GM19395 (cell line): ENCODE results near the gene FAM20C.
"Not testable (repeated sequence)": the region's sequence is repeated elsewhere in the genome, so short reads cannot be mapped to it uniquely, and the experiment has no call there.

ENCODE experiments used
- ATAC-seq: cut with Tn5 transposase; IDR thresholded peaks from one replicate; pipeline ENCODE4 v1.9.1; 2021; ENCODE audit warnings: mild to moderate bottlenecking, moderate library complexity; ENCODE audit not compliant: unreplicated experiment

The FAM20C gene

DNA sequence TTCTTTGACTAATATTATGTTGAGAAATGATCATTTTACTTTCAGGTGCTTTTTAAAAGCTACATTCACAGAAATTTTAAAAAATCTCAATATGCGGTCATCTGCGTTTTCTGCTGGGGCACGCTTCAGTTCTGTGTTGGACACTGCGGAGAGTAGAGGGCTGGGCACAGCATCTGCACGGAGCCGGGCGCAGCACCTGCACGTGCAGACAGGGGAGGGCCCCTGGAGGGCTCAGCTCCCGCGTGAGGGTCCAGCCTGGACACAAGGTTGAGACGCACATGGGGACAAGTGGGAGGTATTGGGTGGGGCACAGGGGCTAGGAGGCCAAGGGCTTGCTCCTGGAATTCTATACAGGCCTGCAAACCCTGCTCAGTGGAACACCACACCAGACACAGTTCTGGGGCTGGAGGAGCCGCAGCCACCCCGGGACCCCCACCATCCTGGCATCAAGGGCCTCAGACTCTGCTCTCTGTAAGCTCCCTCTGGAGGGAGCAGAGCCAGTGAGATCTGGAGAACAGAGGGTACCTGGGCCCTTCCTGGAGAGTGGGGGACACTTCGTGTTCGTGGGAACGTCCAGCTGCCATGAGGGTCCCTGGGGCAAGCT, 20.4 kb upstream of the FAM20C start:
- ATAC-seq = no peak

DNA sequence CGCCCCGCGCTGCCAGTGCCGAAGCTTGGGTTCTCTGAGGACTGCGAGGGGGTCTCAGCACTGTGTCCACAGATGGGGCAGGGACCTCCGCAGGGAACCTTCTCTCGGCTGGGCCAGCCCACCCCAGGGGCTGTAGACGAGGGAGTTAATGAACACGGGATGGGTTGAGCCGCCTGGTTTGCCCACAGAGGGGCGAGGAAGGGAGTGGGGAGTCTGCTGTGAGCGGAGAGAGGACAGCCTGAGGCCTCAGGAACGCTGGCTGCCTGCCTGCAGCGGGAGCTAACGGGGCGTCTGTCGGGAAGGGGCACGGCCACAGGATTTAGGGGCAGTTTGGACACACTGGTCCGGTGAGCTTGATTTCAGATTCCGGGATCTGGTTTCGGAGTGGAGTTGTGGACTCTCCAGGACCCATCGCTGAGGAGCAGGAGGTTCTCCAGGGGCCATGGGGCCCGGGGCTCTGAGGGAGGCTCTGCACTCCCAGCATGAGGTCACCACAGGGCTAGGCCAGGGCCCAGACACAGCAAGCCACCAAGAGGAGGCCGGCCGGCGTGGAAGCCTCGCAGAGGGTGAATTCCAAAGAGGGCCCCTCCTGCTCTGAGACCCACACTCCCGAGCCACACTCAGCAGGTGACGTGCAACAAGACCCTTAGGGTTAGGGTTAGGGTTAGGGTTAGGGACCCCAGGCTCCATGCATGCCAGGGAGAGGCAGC, 19.0 kb upstream of the FAM20C start:
- ATAC-seq = no peak

DNA sequence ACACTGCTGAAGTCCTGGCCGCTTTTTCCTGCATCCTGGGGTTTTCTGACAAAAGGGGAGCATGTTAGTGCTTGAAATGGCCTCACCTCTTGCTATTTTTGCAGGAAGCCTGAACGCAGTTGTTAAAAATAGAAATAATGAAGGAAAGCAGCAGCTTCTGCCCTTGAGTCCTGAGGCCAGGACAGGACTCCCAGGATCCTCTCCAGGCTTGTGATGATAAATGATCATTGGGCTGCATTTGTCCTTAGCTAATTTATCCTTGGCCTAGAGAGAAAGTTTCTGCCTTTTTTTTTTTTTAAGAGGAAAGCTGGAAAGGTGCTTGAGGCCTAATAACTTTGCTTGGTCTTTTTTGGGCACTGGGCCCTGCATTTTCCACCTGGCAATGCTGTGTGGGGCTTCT, 17.7 kb upstream of the FAM20C start:
- ATAC-seq = no peak

DNA sequence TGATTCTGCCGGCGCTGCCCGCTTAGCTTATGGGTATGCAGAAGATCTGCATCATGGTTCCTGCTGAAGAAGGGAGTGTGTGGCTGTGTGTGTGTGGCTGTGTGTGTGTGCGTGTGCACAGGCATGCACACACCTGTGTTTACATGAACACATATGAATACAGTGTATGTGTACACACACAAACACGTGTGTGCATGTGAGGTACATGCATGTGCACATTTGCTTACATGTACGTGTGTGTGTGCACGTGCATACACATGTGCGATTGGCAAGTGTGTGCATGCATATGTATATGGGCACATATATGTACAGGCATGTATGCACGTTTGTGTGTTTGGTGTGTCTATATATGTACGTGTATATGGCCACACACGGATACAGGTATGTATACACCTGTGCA, 16.4 kb upstream of the FAM20C start:
- no peak for ATAC-seq

DNA sequence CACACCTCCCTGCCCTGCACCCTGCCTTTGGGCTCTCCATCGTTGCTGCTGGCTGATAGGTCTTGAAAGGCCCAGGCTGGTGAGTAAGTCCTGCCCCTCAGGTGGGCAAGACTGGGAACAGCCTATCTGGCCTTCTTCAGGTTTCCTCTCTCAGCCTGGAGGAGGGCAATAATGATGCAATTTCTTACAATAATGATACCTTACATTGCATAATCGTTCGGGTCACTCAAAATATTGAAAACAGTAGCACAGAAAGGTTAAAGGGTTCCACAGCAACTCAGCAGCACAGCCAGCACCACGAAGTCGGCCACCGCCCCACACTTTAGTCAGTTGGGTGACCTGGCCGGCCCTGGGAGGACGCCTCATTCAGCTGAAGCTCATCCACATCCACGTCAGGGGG, 16.0 kb upstream of the FAM20C start:
- no peak for ATAC-seq

DNA sequence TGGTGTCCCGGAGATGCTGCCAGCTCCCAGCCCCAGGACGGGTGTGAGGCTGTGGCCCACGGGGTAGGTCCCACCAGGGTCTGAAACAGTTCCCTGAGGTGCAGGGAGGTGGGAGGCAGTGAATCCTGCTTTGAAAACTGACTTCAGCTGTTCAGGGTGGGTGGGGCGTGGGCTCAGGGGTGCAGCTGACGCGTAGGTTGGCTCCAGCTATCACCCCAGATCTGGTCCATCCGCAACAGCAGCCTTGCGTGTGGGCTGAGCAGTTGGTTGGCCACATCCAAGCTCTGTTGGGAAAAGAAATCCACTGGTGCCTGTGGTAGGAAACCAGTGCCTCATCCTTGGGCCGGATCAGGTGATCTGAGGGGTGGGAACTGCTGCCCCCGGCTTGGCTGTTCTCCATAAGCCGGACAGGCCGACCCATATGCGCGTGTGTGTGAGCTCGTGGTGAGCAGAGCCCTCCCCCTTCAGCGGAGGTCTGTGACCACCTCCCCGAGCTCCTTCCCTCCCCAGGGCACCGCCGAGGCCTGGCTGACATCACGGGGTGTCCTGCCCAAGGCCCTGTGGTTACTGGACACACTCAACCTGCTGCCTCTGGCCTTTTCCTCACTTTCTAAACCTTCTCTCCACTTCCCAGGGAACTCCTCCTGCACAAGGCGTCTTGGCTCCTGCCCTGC, 15.4 kb upstream of the FAM20C start:
- no peak for ATAC-seq

DNA sequence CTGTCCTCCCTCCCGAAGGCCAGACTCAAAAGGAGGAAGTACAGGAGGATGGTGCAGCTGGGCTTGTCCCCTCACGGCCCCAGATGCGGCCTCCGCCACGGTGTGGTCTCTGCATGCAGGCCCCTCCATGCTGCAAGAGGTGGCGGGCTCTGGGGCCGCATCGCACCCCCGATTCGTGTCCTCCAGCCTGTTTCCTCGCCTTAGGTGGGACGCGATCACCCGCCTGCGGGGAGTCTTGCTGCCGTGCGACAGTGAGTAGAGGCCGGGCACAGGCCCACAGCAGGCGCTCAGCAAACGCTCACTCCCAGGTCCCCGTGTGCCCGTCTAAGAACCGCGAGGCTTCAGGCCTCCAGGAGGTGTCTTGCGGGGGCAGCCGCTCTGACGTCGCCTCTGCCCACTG, 13.9 kb upstream of the FAM20C start:
- ATAC-seq = no peak

DNA sequence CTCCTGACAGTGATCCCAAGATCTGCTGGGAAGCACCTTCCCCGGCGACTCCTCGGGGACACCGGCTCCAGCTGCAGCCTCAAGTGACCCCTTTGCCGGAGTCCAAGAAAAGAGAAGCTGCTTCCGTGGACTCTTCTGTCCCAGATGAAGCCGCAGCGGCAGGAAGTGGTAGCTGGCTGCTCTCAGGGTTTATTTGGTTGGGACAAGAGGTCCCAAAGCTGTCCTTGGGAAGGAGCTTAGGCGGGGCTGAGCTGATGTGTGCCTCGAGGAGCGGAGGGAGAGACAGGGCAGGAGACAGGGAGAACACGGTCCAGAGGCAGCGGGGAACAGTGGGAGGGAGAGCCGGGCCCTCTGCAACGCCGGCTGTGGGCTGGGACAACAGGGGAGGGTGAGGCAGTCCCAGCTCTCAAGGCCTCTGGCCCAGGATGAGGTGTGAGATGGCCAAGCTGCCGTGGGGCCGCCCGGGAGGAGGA, 13.1 kb upstream of the FAM20C start:
- ATAC-seq = no peak

DNA sequence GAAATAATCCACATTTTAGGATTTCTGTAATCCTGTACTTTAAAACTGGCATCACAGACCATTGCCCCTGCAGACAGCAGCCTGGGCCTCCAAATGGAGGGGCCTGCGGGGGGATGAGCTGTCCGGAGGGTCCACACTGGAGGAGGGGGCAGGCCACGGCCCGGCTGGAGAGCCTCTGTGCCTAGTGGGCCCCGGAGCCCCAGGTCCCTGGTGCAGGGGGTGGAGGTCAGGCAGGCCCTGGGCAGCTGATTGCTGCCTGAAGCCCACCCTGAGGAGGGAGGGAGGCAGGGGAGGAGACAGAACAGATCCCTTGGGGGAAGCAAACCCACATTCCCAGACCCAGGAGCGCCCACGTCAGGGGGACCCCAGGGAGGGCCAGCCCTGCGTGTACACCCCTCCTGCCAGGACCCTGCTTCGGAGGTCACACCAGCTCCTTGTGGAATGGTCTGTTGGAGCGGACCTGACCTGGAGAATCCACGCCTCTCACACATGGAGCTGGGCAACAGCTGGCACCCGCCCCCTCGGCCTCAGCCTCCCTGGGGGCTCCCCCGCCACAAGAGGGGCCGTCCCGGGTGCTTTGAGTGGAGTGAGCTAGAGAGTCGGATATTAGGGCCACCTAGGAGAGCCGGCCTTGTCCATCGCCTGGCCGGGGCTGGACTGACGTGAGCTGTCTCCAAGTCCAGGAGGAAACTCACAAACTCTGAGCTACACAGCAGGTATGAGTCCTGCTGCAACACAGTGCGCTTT, 12.2 kb upstream of the FAM20C start:
- no peak for ATAC-seq

DNA sequence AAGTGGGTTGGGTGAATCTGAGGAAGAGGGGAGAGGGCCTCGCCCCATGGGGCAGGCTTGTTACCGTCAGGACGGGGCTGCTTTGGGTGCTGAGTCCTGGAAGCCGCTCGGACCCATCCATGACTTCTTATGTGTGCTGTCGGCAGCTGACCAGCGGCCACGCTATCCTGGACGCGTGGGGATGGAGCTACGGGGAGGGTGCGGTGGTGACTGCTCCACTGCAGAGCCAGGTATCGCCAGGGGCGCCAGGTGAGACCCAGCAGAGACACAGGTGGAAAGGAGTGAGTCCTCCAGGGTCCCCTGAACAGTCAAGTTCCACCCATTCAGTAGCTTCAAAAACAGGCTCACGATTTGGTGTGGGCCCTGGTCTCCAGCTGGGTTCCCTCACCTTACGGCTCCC, 10.6 kb upstream of the FAM20C start:
- no peak for ATAC-seq

DNA sequence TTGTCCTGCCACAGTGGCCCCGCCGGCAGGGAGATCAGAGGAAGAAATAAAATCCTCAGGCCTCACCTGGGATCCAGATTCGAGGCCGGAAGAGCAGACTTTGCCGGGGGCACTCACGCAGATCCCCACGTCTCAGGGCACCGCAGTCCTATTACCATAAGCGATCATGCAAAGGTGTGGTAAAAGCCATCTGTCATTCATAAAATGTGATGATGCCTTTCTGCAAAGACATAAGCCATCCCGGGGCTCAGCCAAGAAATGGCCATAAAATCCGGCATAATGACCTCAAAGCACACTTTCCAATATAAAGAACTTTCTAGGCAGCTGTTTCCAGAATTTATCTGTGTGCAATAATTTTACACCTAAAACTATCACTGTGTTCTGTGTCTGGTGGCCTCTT, 9.9 kb upstream of the FAM20C start:
- ATAC-seq = not testable (repeated sequence)

DNA sequence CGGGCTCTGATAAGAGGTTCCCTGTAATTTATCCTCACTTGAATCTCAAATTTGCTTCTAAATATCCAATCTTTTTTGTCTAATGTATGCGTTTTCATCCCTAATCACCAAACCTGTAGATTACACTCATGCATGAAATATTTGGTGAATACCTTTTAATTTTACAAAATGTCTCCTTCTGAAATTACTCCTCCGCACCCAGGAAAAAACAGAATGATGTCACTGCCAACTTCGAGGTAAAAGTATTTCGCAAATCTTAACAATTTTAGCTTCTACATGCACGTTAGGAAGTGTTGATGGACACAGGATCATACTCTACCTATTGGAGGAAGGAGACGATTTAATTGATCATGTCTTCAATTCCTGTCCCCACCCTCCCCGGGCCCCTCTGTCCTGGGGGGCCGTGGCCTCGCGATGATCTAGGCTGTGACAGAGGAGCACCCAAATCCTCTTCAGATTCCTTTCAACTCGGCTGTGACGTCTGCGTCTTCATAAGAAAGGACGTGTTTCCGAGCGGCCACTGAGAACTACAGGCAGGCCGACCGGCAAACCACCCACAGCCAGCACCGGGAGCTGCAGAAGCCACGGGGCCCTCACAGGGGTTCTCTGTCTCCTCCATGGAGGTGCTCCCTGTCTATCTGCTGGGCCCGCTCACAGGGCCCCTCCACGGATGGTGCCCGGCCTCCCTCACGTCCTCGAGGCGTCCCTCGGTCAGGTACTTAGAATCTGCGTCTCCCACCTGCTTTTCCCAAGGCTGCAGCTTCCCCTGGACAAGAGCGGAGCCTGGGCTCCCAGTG, 8.7 kb upstream of the FAM20C start:
- ATAC-seq = no peak

DNA sequence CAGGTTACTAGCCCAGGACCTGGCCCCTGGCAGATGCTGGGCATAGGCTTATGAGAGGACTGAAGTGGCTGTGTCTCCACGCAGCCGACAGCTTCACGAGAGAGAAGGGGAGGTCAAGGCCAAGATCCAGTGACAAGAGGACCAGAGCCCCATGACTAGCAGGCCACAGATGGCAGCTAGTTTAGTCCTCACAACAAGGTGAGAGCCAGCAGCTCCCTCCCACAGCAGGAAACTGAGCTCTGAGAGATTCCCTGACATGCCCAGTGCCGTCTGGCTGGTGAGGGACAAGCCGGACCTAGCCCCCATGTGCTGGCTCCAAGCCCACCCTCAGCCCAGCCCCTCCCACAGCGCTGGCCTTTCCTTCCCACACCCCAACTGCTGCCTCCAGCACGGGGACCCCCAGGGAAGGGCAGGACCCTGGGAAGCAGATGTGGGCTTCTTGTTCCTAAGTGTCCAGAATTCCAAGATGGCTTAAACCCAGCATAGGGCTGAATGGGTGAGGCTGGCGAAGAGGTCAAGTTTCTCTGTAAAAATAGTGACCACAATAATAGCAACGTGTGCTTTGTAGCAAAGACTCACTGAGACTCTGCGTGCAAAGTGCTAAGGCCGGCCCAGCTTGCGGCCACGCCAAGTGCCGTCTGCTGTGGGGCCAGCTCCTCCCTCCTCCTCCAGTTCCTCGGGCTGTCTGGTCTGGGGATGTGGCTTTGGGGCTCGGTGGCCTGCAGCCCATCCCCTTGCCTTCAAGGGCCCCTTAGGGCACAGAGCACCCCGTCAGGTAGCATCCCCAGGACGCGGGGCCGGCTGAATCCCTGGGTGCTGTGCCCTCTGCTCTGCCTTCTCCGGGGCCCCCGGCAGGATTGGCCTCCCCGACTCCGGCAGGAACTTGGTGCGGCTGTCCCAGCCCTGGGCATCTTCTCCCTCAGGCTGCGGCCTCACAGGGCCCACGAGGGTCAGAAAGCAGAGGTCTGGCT, 7.8 kb upstream of the FAM20C start:
- ATAC-seq = no peak

DNA sequence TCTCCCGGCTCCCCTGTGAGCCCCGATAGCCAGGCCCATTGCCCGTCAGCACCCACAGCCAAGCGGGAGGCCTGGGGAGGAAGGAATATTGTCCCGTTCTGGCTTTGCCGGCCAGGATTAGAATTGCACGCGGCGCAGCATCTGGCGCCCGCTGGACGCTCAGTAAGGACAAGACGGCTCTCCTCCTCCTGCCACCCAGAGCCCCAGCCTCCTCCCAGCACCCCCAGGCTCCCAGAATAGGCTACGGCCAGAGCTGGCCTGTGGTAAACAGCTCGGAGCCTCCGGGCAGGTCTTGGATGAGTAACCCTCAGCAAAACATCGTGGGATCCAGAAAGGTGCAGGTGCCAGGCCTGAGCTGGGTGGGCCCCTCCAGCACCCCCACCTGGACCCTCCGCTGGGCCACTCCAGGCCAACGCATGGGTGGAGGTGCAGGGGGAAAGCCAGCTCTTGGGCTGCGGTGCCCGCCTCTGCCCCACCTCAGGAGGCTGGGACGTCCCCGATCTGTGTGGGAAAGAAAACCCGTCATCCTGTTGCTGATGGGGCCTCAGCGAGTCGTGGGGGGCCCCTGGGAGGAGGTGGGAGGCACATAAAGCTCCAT, 5.8 kb upstream of the FAM20C start:
- ATAC-seq = no peak

DNA sequence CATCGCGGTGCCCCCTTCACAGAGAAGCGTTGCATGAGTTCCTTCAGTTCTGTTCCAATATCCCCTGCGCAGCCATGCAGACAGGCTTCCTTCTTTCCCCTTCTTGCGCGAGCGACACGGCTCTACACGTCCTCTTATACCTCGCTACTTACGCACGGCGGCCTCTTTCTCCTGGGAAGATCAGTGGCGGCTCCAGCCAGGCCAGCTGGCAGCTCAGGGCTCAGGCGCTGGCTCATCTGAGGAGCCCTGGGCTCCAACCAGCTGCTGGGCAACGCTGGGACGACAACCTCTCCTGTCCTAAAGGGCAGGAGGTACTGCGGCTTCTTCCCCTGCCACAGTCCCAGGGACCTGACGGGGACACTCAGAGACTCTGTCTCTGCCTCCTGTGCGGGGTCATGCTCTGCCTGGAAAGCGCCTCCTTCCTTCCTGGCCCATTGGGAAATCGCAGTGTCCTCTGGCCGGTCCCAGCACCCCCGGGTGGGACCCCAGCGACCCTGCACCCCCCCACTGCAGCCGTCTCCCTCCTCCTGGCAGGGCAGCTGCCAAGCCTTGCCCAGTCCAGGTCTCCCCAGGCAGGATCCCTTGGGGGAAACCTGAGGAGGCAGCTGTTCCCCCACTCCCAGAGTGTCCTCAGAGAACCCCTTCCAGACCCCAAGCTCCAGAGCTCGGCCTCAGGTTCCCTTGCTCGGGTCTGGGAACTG, 5.0 kb upstream of the FAM20C start:
- ATAC-seq = no peak

DNA sequence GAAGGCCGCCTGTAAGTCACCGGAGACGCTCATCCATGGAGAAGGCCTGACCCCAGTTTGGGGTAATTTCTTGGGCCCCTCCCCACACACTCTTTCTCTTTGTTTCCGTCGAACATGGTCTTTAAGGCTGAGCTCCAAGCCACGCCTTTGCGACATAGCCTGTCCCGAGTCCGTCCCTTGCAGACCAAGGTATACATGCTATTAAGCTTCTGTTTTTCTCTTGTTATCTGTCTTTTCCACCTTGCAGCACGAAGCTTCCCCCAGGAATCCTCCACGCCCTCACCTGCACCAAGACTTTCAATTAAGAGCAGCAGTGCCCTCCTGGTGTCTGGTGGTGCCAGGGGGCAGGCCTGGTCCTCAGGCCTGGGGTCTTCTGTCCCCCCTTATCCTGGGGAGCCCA, 4.2 kb upstream of the FAM20C start:
- no peak for ATAC-seq

DNA sequence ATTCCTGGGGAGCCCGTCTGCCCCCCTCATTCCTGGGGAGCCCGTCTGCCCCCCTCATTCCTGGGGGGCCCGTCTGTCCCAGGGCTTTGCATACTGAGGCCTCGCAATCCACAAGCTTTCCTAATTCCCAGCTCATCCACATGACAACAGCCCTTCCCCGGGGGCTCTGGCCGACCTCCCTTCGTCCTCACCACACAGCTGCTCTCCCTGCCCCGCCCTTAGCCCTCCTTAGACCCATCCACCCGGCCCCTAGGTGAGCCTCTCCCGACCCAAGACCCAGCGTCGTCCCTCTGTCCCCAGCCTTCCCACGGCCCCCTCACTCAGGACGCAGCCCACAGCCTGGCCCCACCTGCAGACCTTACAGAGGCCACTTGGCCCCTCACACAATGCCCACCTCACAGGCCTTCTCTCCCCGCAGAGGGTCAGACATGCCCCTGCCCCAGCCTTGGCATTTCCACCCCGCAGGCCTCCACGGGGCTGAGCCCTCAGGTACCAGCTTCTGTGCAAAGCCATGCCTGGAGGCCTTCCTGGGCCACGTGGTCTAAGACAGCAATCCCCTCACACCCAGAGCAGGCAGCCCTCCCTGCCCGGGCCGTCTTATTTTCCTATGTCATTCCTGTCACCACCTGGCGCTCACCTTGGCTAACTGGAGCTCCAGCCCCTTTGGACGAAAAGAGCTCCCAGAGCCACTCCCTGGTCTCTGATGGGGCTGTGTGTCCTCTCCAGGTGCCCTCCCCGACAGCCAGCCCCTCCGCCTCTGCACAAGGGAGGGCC, 3.5 kb upstream of the FAM20C start:
- ATAC-seq = no peak

DNA sequence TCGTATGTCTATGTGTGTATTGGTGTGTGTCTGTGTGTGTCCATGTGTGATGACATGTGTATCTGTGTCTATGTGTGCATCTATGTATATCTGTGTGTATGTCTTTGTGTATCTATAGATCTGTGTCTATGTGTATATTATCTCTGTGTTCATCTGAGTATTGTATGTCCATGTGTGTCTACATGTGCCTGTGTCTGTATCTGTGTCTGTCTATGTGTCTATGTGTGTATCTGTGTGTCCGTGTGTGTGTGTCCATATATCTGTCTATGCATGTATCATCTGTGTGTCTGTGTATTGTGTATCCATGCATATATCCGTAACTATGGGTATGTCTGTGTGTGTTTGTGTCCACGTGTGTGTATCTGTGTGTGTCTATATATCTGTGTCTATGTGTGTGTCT, 2.7 kb upstream of the FAM20C start:
- no peak for ATAC-seq
